GM04504 (cell line): ENCODE measurements around the gene CP.
"Not testable (repeated sequence)": the region's sequence is repeated elsewhere in the genome, so short reads cannot be mapped to it uniquely, and the experiment has no call there.

Experiments used
- DNase-seq: peaks from one replicate; pipeline ENCODE4 v3.0.0-alpha.2; 2012; ENCODE audit warnings: low read depth

The CP gene

GRCh38 chr3:149221783-149222517 is at the start of gene CP:
TSS of gene CP (minus strand) at chr3:149221829. CDS start at chr3:149221792, 37 bp downstream.
- DNase-seq = no peak

GRCh38 chr3:149270180-149270579 is 48.6 kb upstream of the CP start:
- no peak for DNase-seq

- no peak for DNase-seq
These were observed 48.1 kb upstream of the CP start for GRCh38 chr3:149269687-149270086.

- no peak for DNase-seq
These were observed 45.9 kb upstream of the CP start for GRCh38 chr3:149267565-149267964.

DNA sequence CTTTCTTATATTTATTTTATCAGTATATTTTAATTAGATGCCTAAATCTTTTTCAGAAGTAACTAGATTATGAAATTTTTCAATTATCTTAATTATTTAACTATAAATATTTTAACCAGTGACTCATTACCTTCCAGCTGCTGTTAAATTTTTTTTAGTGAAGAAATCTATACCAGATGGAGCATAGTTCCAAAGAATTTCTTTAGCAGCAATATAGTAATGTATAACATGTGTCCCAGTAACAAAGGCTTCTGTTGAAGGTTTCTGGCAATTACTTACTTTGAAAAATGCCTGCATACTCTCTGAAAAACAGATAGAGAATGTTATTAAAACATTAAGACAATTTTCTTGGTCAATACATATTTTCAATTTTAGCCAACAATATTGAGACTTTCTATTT is 45.1 kb upstream of the CP start:
- peak; percentile 11 for DNase-seq

DNA sequence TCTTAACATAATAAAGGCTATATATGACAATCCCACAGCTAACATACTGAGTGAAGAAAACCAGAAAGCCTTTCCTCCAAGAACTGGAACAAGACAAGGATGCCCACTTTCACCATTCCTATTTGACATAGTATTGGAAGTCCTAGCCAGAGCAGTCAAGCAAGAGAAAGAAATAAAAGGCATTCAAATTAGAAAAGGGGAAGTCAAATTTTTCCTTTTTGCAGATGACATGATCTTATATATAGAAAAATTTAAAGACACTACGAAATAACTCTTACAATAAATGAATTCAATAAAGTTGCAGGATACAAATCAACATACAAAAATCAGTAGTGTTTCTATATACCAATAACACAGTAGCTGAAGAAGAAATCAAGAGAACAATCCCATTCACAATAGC is 42.2 kb upstream of the CP start:
- no peak for DNase-seq

DNA sequence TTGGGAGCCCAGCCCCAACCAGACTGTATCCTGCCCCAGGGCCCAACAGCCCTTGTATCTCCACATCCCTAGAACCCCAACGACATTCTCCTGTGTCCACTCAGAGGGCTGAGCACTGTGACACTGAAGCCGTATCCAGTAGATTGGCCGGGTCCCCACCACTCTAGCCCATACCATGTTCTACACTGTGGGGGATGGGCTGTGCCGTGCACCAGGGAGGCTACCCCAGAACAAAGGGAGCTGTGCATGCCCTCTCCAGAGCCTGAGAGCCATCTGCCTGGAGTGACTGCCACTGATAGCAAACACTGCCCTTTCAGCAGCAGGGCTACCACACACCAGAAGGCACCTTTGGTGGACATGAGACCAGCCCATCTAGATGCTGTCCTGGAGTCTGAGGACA is 37.1 kb upstream of the CP start:
- no peak for DNase-seq

DNA sequence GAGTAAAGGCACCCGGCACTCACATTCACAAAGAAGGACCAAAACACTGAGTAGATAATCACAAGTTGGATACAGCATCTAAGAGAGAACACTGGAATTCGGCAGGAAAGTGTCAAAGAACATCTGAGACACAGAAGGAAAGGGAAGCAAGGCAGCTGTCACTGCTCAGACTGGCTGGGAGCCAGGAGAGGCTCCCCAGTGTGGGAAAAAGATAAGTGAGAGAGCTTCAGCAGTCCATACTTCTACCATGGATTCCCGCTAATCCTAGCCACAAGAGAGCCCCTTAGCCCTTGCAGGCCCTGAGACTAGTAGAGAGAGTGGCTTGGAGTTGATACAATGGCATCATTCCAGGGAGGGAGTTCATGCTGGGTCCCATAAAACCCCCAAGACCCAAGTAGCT is 36.7 kb upstream of the CP start:
- no peak for DNase-seq

DNA sequence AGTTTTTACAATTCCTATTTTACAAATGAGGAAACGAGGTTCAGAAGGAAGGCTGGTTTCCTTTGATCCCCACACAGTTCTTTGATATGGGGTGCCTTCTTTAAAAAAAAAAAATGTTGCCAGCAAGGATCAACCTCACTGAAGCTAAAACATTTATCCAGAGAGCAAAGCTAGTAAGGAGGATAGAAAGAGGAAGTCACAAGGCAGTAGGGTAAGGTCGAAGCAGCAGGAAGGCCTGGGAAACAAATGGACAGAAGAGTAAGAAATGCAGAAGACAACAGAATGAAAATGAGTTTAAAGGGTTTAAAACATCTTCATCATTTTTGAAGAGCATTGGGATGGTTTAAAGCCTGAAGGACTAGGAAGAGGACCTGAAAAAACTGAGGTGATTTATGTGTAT is 30.6 kb upstream of the CP start:
- DNase-seq = no peak

DNA sequence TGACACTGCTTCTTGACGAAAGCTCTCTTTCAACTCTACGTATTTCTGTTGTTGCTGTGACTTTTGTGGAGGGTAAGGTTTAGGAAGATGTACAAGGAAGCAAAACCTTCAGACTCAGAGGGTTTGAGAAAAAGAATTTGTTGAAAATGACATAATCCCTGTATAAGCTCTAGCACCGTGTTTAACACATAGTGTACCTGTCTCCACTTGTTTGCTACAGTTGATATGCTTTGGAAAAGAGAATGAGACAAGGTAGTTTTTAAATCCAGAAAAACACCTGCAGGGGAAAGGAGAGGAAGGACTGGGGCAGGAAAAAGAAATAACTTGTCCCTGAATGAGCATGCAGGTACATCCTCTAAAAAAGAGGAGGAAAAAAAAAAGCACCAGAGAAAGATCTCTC is 29.6 kb upstream of the CP start:
- DNase-seq = no peak

DNA sequence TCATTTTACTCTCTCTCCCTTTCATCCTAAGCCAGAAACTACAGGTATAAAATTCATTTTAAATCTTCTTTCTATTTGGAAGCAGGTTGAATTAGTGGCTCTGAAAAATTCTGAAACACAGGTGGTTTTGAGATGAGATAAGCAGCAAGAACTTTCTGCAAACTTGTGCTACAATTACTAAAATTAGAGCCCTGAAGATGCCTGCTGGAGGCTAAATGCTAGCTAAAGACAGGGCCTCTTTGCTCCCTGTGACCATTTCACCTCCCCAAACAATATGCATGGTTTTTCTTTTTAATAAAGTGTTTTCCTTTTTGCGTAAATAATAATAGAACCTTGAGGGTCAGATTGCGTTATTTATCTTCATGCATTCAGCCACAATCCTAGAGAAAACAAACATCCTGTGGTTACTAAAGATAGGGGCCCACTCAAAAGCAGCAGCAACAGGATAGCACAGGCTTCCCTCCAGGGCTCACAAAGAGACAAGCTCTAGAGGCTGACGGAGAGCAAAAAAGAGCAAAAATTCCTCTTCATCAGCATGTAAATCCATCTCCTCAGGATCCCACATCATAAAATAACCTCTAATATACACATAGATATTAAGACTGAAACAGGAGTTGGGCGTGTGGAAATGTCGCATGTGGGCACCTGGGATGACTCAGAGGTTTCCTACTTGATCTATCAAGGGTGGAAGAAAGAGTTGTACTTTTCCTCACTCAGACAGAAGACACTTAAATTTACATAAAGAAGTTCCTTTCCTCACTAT is 26.5 kb upstream of the CP start:
- no peak for DNase-seq

DNA sequence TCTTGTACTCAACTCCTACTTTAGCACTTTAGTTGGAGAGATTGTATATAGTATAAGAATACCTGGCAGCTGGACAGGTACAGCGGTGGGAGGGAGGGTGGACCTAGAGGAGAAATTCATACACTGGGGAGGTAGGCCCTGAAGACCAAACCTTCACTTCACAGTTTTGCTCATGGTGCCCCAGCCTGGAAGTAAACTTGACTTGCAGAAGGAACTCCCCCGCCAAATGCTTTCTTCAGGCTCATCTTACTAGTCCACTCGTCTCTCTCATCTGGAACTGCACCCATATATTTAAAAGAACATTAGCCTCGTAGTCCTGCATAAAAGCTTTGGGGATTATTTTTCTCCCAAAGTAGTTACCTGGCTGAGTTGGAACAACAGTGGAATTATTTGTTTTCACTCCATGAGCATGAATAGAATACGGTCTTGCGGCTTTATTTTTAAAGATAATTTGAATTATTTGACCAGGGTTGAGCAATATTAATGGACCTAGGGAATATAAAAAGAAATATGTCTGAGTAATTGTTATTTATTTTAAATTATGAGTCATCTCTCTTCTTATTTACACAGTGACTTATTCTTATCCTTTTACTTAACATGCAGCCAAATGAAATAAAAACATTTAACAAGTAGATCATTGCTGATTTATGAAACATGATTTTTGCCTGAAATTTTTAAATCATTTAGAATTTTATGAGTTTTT is 25.5 kb upstream of the CP start:
- DNase-seq = no peak

GRCh38 chr3:149245738-149246451 is 24.3 kb upstream of the CP start:
- peak; percentile 54 for DNase-seq

GRCh38 chr3:149243540-149243939 is 21.9 kb upstream of the CP start:
- DNase-seq = no peak

DNA sequence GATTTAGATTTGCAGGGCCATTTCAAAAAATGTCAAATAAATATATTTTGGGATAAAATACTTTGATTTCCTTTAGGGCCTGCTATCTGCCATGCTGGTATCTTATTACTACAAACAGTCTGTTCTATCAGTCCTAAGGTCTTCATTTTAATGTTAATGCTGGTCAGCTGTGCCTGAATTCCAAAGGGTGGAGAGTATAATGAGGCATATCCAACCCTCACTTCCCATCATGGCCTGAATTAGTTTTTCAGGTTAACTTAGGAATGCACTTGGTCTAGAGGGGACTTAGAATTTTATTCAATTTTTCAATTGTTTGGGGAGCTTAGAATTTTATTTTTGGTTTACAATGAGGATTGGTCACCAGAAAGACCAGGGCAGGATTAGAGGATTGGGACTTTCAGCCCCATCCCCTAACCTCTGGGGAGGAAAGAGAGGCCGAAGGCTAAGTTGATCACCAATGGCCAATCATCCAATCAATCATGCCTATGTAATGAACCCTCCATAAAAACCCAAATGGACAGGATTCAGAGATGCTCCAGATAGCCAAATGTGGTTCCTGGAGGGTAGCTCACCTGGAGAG is 17.8 kb upstream of the CP start:
- DNase-seq = no peak

DNA sequence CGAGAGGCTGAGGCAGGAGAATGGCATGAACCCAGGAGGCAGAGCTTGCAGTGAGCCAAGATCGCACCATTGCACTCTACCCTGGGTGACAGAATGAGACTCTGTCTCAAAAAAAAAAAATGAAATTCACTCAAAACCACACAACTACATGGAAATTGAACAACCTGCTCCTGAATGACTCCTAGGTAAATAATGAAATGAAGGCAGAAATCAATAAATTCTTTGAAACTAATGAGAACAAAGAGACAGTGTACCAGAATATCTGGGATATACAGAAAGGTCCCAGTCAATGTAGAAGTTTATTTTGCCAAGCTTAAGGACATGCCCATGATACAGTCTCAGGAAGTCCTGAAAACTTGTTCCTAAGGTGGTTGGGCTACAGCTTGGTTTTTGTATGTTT is 16.6 kb upstream of the CP start:
- not testable (repeated sequence) for DNase-seq

DNA sequence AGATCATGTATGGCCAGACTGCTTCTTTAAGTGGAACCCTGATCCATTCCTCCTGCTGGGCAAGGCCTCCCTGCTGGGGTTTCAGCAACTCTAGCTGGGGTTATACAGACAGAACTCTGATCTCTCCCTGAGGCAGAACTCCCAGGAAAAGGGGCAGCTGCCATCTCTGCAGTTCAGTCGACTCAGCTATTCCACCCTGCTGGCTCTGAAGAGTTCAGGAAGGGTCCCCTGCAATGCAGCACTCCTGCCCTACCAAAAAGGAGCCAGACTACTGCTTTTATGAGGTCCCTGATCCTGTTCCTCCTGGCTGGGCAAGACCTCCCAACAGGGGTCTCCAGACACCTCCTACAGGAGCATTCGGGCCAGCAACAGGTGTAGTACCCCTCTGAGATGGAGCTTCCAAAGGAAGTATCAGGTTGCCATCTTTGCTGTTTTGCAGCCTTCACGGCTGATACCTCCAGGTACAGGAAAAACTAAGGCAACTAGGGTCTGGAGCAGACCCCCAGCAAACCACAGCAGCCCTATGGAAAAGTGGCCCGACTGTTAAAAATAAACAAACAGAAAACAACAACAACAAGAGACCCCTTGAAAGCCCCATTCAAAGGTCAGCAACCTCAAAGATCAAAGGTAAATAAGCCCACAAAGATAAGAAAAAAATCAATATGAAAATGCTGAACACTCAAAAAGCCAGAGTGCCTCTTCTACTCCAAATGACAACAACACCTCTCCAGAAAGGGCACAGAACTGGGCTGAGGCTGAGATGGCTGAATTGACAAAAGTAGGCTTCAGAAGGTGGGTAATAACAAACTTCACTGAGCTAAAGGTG is 14.2 kb upstream of the CP start:
- no peak for DNase-seq

DNA sequence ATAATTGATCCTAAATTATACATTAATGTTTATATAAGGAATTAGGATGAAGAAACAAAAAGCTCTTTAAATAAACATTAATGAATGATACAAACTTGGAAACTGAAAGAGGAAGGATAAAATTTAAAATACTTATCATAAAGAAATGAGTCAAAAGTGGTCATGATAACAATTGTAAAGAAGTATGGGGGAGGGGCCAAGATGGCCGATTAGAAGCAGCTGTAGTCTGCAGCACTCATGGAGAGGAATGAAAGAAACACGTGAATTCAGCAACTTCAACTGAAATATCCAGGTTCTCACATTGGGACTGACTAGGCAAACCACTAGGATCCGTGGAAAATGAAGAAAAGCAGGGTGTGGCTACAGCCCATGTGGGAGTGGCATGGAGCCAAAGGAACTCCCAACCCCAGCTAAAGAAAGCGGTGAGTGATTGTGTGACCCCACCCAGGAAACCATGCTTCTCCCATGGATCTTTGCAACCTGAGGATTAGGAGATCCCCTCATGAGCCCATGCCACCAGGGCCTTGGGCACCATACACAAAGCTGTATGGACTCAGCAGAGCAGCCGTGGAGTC is 13.1 kb upstream of the CP start:
- no peak for DNase-seq

DNA sequence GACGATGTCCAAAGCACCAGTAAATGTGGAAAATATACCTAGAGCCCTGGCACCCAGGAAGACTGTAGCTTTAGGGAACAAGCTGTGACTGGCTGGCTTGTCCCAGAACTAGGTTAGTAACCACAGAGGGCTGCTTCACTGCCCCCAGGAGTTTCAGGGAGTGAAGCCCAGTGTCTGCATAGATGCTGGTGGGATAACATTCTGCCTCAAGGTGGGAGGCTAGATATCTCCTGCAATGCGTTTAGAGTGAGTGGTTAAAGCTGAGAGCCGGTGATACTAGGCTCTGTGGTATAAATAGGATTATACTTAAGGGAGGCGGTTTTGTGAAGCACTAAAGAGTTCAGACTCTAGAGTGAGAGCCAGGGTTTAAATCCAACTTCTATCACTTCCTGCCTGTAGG is 11.7 kb upstream of the CP start:
- no peak for DNase-seq

DNA sequence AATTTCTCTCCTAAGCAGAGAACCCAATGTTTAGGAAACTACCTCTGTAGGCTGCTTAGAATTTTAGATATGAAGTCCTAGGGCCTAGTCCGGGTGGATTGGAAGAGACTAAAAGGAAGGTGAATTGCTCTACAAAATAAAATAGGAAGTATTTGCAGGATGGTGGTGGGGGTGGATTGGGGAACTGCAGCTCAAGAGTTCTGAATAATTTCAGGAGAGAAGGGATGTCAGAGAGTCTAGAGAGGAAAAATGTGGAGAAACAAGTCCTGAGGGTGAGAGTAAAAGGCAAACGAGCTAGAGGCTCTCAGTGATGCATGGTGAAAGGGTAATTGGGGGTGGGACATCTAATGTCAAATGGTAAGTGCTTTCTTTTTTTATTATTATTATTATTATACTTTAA is 10.2 kb upstream of the CP start:
- no peak for DNase-seq
